Measurements from ENCODE around the gene TUBG2. TPM values are rescaled to one million over a fixed set of nuclear protein-coding genes. Genes with fewer than 3 reads are reported as not detected.

TUBG2 gene
- total RNA-seq, 1 experiment from 2014 or later = 35.4 TPM

DNA sequence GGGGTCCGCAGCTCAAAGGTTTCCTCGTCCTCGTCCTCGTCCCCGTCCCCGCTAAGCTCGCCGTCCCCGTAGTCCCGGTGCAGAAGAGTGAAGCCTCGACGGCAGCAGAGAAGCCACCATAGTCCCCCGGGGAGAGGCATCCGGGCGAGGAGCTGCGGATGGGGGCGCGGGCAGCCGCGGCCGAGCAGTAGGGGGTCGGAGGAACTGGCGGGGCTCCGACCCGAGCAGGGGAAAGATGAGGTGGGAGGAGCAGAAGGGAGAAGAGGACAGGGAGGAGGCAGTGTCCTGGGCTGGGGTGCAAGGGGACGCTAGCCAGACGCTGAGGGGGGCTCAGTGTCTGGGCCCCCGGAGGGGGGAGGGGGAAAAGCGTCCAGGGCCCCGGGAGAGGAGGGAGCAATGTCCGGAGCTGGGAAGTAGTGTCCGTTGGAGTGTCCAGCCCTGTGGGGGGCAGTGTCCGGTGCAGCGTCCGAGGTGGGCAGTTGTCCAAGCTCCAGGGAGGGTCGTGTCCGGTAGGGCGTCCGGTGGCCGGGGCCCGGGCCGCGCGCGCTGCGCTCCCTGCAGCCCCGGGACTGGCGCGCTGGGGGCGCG lies 17.4 kb downstream of the TUBG2 start, which contains the start of gene PLEKHH3:
Gene PLEKHH3, minus strand, starts transcription at position 571 of the 588 bp plus-strand sequence. Its CDS starts 431 bp downstream, at position 140.
- no peak for DNase-seq (ENCODE audit: low read depth)

DNA sequence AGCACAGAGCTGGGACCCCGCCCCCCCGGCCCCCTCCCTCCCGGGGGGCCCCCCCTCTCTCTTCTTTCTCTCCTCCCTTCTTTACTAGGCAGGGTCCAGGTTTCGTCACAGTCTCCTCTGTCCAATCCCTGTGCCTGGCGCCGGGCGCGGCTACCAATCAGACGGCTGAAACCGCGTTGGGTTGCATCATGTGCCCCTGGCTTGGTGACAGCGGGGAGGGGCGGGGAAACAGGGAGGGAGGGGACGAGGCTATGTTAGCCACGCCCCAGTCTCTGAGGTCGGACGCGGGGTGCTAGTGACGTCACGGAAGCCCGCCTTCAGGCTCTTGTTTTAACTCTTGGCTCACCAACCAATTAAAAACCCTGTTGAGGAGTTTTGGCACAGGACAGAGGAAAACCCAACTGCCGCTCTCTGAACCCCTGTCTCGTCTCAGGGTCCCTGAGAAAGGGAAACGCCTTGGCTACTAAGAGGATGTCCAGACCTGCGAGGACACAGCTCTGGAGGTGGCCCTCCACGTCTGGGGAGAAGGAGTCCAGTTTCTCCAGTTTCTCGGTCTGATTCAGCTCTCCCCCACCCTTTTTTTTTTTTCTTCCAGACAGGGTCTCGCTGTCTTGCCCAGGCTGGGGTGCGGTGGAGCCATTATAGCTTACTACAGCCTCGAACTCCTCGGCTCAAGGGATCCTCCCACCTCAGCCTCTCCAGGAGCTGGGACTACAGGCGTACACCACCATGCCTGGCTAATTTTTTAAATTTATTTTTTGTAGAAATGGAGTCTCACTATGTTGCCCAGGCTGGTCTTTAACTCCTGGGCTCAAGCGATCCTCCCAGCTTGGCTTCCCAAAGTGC lies 18.2 kb downstream of the TUBG2 start:
- peak; percentile 99 for DNase-seq (ENCODE audit: low read depth)

DNA sequence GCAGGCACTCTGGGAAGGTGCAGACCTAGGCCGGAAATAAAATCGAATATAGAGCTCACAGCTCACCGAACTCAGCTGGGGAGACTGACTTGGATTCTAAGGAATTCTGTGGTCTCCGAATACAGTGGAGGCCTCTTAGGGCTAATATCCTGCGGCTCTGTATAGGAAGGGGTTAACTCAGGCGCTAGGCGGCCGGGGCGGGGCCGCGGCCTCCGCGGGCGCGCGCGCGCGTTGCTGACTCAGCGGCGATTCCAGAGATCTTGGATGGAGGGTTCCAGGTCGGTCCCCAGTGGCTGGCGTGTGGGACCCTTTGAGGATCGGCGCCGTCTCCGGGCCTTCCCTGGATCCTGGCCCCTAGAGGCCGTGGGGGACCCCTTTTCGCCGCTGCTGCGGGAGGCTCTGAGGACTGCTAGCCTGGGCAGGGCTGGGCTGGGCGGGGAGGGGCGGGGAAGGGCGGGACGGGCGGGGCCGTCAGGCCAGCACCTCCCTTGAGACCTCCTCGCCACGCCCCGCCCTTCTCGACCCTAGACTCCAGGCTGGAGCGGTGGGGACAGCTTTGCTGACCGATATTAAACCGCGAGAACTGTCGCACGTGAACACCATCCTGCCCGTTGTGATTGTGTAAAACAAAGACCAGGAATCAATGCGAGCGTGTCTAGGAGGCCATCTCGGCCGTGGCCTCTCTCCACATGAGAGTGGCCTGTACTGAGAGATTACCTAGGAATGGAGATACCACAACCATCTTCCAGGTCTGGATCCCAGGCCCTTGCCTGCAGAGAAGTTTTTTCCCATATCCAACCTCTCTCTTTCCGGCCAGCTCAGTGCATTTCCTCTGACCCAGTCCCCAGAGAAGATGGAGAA lies 19.1 kb downstream of the TUBG2 start:
- peak; percentile 88 for DNase-seq (ENCODE audit: low read depth)

DNA sequence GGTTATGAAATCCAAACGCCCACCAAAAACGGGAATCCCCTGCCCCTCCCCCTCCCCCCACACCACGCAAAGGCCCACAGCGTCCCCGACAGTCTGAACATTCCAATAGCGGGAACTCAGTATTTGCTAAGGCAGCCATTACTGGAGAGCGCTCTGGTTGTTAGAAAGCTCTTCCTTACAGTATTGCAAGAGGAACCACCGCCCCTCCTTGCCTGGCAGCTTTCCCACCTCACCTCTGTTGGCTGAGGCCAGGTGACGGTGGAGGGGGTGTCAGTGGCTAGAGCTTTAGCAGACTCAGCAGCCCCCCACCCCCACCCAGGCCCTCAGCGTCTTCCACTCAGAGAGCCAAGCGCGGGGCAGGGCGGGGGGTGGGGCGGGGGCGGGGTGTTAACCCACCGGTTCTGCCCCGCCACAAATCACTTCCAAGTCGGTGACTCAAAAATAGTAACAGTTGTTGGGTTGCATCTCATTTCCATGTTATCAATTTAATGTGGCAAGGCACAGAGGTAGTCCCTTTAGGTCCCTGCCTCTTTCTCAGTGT lies 19.9 kb downstream of the TUBG2 start:
- DNase-seq (ENCODE audit: low read depth) = peak; percentile 52

DNA sequence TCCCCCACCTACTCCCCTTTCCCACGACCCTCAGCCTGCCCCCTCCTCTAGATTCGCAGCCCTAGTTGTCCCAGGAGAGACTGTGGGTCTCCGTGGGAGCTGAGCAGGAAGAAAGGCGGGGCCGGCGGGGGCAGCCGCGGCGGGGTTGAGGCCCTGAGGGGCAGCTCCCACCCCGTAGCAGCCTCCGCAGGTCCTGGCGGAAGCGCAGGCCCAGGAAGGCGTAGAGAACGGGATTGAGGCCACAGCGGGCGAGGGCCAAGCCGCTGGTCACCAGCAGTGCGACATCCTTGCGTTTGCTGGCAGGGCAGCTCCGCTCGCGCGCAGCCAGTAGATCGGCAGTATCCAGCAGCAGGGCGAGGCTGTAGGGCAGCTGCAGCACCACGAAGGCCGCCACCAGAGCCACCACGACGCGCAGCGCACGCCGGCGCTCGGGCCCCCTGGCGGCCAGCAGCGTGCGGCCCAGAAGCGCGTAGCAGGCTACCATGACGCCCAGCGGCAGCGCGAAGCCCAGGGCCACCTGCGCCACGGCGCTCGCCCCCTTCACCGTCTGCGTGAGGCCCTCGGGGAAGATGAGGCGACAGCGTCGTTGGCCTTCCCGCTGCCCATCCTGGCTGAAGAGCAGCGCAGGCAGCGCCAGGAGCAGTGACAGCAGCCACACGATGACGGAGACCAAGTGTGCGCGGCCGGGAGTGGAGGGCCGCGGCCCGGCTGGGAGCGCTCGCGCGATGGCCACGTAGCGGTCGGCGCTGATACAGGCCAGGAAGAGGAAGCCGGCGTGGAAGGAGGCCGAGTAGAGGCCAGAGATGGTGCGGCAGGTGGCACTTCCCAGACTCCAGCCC lies 20.6 kb downstream of the TUBG2 start:
- peak; percentile 67 for DNase-seq (ENCODE audit: low read depth)

DNA sequence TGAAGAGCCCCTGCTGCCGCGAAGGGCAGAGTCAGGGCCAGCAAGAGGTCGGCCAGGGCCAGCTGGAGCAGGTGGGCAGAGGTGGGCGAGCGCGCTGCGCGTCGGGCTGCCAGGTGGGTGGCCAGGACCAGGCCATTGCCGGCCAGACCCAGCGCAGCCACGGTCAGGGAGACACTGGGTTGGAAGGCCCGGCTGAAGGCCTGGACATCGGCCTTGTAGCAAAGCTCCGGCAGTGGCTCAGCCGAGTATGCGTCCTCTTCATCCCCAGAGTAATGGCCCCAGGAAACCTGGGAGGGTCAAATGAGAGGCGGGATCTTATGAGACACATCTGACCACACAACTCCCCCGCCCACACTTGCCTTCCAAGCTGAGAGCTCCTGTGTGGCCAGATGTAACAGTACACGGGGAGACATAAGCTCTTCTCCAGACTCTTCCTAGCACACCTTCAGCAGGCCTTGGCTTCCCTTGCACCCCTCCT lies 21.3 kb downstream of the TUBG2 start:
- no peak for DNase-seq (ENCODE audit: low read depth)

DNA sequence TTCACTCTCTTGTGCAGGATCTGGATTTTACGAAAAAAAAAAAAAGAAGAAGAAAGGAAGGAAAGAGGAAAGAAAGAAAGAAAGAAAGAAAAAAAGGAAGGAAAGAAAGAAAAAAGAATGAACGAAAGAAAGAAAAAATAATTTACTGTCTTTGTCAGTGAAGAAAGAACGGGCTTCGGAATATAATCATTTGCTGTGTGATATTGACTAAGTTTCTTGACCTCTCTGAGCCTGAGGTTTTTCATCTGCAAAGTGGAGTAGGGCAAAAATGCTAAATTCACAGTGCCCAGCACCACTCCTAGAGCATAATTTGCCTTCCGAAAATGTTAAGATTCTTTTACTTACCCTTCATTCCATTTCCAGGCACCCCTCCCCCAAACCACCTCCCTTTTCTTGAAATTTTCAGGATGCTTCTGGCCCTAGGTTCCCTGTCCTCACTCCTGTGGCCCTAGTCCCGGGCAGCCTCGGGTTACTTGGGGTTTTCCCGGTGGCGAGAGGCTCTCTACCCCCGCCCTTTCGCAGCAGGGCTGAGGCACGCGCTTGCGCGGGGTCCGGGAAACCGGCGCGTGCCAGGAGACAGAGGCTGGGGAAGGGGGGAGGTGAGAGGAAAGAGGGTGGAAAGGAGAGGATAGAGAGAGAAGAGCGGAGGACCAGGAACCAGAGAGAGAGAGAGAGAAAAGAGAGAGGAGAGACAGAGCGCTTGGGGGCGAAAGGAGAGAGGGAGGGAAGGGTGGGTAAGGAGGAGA lies 23.1 kb downstream of the TUBG2 start, which contains the start of gene CNTNAP1:
Gene CNTNAP1, plus strand, starts transcription at position 556 of the 746 bp plus-strand sequence. CDS start 299 bp downstream, outside the sequence.
- DNase-seq (ENCODE audit: low read depth) = peak; percentile 65

DNA sequence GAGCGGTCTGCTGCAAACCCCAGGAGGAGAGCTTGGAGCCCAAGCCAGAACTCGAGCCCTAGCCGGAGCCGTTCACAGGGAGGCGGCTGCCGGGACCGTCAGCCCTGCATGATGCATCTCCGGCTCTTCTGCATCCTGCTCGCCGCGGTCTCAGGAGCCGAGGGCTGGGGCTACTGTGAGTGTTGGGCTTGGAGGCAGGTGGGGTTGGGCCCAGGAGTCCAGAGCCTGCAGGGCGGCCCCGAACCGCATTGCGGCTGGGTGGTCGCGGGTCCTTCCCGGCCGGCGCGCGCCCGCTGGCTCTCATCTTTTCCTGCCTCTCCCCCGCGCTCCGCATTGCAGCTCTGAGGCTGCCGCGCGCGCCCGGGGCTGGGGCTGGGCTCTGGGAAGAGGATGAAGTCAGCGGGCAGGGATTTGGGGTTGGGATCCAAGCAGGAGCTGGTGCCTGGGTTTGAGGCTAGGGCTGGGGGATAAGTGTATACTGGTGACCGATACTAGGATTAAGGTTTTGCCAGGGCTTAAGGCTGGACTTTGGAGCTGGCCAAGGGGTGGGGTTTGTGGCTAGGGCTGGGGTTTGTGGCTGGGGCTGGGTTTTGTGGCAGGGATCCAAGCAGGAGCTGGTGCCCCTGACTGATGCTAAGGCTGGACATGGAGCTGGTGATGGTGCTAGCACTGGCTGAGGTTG lies 23.8 kb downstream of the TUBG2 start:
- DNase-seq (ENCODE audit: low read depth) = peak; percentile 61

DNA sequence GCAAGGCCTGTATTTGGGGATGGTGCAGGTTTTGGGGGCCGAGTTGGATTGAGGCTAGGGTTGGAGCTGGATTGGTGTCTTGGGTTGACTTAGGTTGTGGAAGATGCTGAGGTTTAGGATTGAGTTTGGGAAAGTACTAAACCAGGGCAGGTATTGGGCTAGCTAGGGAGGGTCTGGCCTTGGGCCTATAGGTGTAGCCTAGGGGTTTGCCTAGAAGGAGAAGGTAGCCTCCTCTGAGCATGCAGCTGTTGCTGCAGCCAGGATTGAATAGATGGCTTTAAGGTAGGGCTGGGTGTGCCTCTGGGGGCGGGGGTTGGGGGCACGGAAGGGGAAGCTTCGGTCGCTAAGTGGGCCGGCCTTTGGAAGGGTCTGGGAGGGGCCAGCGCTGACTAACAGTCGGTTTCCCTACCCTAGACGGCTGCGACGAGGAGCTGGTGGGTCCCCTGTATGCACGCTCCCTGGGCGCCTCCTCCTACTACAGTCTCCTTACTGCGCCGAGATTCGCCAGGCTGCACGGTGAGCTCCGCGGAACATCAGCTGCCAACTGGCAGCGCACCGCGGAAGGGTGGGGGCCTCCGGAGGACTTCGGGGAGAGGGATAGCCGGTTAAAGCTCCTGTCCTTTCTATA lies 24.4 kb downstream of the TUBG2 start:
- DNase-seq (ENCODE audit: low read depth) = no peak

DNA sequence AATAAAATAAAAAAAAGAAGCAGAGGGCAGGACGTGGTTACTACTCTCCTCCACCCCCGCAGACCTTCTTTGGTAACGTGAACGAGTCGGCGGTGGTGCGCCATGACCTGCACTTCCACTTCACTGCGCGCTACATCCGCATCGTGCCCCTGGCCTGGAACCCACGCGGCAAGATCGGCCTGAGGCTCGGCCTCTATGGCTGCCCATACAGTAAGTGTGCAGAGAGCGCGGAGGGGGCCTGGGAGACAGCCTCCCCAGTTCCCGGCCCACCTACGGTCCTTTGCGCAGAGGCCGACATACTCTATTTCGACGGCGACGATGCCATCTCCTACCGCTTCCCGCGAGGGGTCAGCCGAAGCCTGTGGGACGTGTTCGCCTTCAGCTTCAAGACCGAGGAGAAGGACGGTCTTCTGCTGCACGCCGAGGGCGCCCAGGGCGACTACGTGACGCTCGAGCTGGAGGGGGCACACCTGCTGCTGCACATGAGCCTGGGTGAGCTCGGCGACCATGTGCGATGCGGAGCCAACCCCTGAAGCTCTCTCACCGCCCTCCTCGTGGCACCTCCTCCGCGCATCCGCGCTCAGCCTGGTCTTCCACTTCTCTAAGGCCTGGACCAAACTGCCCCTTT lies 26.0 kb downstream of the TUBG2 start:
- DNase-seq (ENCODE audit: low read depth) = no peak

DNA sequence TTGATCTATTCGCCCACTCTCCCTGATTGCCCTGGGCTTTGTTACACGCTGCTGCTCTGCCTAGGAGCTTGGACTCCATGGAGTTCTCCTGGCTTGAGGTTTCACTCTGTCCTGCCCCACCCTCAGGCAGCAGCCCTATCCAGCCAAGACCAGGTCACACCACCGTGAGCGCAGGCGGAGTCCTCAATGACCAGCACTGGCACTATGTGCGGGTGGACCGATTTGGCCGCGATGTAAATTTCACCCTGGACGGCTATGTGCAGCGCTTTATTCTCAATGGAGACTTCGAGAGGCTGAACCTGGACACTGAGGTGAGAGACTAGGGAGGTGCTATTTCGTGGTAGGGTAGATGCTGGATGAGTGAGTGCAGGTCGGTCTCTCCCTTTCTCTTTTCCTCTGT lies 26.7 kb downstream of the TUBG2 start:
- no peak for DNase-seq (ENCODE audit: low read depth)

DNA sequence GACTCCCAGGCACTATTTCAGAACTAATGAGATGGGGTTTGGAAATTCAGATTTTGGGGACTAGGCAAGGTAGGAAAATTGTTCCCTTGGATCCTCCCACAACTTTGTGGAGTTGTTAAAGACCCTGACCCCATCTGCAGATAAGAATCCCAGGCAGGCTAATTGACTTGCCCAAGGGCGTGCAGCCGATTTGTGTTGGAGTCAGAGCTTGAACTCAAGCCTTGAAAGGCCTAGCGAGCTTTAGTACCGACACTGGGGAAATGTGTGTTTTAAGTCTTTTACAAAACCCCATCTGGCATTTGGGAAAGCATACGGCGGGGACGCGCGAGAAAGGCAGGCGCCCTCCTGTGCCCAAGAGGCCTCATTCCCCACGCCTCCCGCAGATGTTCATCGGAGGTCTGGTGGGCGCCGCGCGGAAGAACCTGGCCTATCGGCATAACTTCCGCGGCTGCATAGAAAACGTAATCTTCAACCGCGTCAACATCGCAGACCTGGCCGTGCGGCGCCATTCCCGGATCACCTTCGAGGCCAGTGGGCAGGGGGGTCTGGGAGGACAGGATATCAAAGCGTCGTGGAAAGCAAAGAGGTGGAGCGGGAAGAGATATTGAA lies 27.5 kb downstream of the TUBG2 start:
- no peak for DNase-seq (ENCODE audit: low read depth)

DNA sequence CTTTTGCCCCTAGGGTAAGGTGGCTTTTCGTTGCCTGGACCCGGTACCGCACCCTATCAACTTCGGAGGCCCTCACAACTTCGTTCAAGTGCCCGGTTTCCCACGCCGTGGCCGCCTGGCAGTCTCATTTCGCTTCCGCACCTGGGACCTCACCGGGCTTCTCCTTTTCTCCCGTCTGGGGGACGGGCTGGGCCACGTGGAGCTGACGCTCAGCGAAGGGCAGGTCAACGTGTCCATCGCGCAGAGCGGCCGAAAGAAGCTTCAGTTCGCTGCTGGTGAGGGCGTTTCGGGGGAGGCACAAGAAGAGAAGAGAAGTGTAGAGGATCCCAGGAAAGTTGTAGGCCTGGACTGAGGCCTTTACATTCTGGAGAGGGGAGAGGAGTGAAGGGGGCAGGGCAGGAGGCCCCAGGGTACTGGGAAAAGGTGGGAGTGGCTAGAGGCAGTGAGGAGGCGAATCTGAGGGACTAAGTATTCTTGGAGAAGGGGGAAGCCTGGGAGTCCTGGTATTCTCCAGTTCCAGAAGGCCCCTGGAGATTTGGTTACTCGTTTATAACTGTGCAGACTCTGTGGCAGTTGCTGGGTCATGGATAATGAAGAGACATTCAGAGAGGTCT lies 28.7 kb downstream of the TUBG2 start:
- no peak for DNase-seq (ENCODE audit: low read depth)

DNA sequence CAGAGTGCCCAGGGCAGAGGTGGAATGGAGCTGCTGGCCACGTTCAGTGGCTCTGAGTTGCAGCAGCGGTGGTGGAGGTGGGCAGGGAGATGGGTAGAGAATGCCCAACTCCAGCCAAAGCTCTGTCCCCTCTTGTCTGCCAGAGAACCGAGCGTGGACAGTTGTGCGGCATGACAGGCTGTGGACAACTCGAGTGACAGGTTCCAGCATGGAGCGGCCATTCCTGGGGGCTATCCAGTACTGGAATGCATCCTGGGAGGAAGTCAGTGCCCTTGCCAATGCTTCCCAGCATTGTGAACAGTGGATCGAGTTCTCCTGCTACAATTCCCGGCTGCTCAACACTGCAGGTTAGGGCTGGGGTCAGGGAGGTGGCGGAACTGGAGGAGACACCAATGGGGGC lies 31.5 kb downstream of the TUBG2 start:
- DNase-seq (ENCODE audit: low read depth) = no peak

DNA sequence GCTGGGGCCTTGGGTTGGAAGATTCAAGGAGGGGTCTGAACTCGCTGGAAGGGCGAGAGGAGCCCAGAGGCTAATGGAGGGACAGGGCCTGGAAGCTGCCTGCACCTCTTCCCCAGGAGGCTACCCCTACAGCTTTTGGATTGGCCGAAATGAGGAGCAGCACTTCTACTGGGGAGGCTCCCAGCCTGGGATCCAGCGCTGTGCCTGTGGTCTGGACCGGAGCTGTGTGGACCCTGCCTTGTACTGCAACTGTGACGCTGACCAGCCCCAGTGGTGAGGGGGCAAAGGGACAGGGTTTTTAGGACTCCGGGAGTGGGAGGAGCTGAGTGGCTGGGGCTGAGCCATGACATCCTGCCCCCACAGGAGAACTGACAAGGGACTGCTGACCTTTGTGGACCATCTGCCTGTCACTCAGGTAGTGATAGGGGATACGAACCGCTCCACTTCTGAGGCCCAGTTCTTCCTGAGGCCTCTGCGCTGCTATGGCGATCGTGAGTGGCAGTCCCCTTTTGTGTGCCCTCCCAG lies 32.0 kb downstream of the TUBG2 start:
- no peak for DNase-seq (ENCODE audit: low read depth)

DNA sequence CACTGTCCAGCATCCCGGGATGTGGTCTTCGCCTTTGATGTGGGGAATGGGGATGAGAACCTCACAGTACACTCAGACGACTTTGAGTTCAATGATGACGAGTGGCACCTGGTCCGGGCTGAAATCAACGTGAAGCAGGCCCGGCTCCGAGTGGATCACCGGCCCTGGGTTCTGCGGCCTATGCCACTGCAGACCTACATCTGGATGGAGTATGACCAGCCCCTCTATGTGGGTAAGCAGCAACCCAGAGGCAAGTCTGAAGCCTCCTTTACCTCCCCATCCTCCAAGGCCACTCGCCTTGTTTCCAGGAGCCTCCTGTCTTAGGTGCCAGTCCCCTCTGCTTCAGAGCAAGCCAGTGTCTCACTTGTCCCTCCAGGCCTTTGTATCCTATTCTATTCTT lies 33.4 kb downstream of the TUBG2 start:
- no peak for DNase-seq (ENCODE audit: low read depth)

DNA sequence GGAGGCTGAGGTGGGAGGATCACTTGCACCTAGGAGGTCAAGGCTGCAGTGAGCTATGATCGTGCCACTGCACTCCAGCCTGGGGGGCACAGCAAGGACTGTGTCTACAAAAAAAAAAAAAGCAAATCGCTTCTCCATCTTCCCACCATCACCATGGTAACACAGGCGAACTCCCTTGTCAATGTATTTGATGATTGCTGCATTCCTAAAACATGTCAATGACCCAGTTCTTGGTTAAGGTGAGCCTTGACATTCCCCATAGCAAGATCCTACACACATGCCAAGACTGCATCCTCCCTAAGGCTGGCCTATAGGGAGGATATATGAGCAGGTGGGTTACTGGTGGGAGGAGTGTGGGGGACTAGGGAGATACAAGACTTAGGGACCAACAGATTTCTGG lies 35.4 kb downstream of the TUBG2 start:
- no peak for DNase-seq (ENCODE audit: low read depth)
